NCI-H748 treated with DMSO at 0.1 percent for 48 hours (cell line): ENCODE data around the gene B4GALNT3.
A peak's percentile ranks its signal among the peaks of the same experiment; 100 is the strongest.

Experiments used
- DNase-seq: peaks from one replicate; lab custom pipeline; 2025; lab: John Stamatoyannopoulos, UW

B4GALNT3 gene

GRCh38 chr12:559208-559905, 99.6 kb downstream of the B4GALNT3 start:
- DNase-seq: no peak

GRCh38 chr12:559906-560455, 100.2 kb downstream of the B4GALNT3 start:
- no peak for DNase-seq

GRCh38 chr12:560691-561390, 101.1 kb downstream of the B4GALNT3 start:
- no peak for DNase-seq

GRCh38 chr12:561391-561705, 101.6 kb downstream of the B4GALNT3 start:
- DNase-seq: no peak

GRCh38 chr12:561908-562593, 102.3 kb downstream of the B4GALNT3 start:
- DNase-seq: no peak

- no peak for DNase-seq
Measured at GRCh38 chr12:562634-563033, 102.9 kb downstream of the B4GALNT3 start.

GRCh38 chr12:563250-563781, 103.6 kb downstream of the B4GALNT3 start:
- no peak for DNase-seq

GRCh38 chr12:563787-564298, 104.1 kb downstream of the B4GALNT3 start:
- DNase-seq: no peak

- no peak for DNase-seq
Measured at GRCh38 chr12:565161-565560, 105.4 kb downstream of the B4GALNT3 start.

GRCh38 chr12:565589-566105, 105.9 kb downstream of the B4GALNT3 start:
- no peak for DNase-seq

- DNase-seq: no peak
Measured at GRCh38 chr12:568486-568885, 108.7 kb downstream of the B4GALNT3 start.

- no peak for DNase-seq
Measured at GRCh38 chr12:569091-569676, 109.4 kb downstream of the B4GALNT3 start.

- peak; percentile 34 for DNase-seq
Measured at GRCh38 chr12:569803-570434, 110.2 kb downstream of the B4GALNT3 start.

- DNase-seq: no peak
Measured at GRCh38 chr12:570435-570920, 110.7 kb downstream of the B4GALNT3 start.

- DNase-seq: no peak
Measured at GRCh38 chr12:570921-571794, 111.4 kb downstream of the B4GALNT3 start.

- DNase-seq: no peak
Measured at GRCh38 chr12:571795-572531, 112.2 kb downstream of the B4GALNT3 start.

GRCh38 chr12:572532-572899, 112.8 kb downstream of the B4GALNT3 start:
- DNase-seq: no peak

GRCh38 chr12:573232-573631, 113.5 kb downstream of the B4GALNT3 start:
- DNase-seq: no peak

GRCh38 chr12:574475-575128, 114.9 kb downstream of the B4GALNT3 start:
- DNase-seq: no peak
